Hepatocyte (in vitro differentiated cells): ENCODE measurements around the gene APEX1. TPM values are rescaled to one million over a fixed set of nuclear protein-coding genes. Genes with fewer than 3 reads are reported as not detected.
A peak's percentile ranks its signal among the peaks of the same experiment; 100 is the strongest.

Experiments
- DNase-seq: peaks from one replicate; pipeline ENCODE4 v3.0.0-alpha.2; 2016; ENCODE audit warnings: low spot score
- H2AFZ ChIP-seq: fragments of 200-600 bp; sonication (generic); 2 replicates; pipeline ENCODE4 v1.6.0; 2016; ENCODE audit warnings: antibody characterized with exemption, mild to moderate bottlenecking
- H3K27ac ChIP-seq: fragments of 200-600 bp; sonication (generic); 2 replicates; pipeline ENCODE4 v1.5.1; 2016; ENCODE audit warnings: mild to moderate bottlenecking
- H3K27me3 ChIP-seq: fragments of 200-600 bp; sonication (generic); 2 replicates; pipeline ENCODE4 v1.6.1; 2016
- H3K36me3 ChIP-seq: fragments of 200-600 bp; sonication (generic); replicated peaks from 2 replicates; pipeline ENCODE4 v1.5.1; 2016; ENCODE audit warnings: low read depth; ENCODE audit not compliant: insufficient read depth
- H3K4me1 ChIP-seq: fragments of 200-600 bp; sonication (generic); 2 replicates; pipeline ENCODE4 v1.5.1; 2016; ENCODE audit warnings: mild to moderate bottlenecking, moderate library complexity; ENCODE audit not compliant: insufficient read depth
- H3K4me2 ChIP-seq: fragments of 200-600 bp; sonication (generic); 2 replicates; pipeline ENCODE4 v1.6.0; 2016
- H3K4me3 ChIP-seq: fragments of 200-600 bp; sonication (generic); 2 replicates; pipeline ENCODE4 v1.5.1; 2016; ENCODE audit warnings: mild to moderate bottlenecking
- H3K79me2 ChIP-seq: fragments of 200-600 bp; sonication (generic); 2 replicates; pipeline ENCODE4 v1.6.0; 2017; ENCODE audit warnings: mild to moderate bottlenecking
- H3K9me2 ChIP-seq: fragments of 200-600 bp; sonication (generic); replicated peaks from 2 replicates; pipeline ENCODE4 v1.6.0; 2017; ENCODE audit warnings: mild to moderate bottlenecking; ENCODE audit not compliant: insufficient read depth
- H3K9me3 ChIP-seq: fragments of 200-600 bp; sonication (generic); 2 replicates; pipeline ENCODE4 v1.5.1; 2016; ENCODE audit warnings: low read depth, mild to moderate bottlenecking
- H4K20me1 ChIP-seq: fragments of 200-600 bp; sonication (generic); 2 replicates; pipeline ENCODE4 v1.6.0; 2016; ENCODE audit warnings: mild to moderate bottlenecking; ENCODE audit not compliant: insufficient read depth, poor library complexity, severe bottlenecking
- EZH2 ChIP-seq: fragments of 200-600 bp; sonication (generic); IDR thresholded peaks from 2 replicates; pipeline ENCODE4 v1.6.1; 2016; ENCODE audit warnings: antibody characterized with exemption, mild to moderate bottlenecking, borderline replicate concordance
- EZH2phosphoT487 ChIP-seq: fragments of 200-600 bp; sonication (generic); IDR thresholded peaks from one replicate; pipeline ENCODE4 v1.6.1; 2018; ENCODE audit warnings: antibody characterized with exemption, mild to moderate bottlenecking, low read depth, moderate library complexity; ENCODE audit not compliant: unreplicated experiment, severe bottlenecking
- WGBS: methylation state at CpG from one replicate; pipeline ENCODE4 v1.1.6; 2016; ENCODE audit warnings: low lambda C conversion rate; ENCODE audit errors: missing lambda C conversion rate; 5-methylcytosine and 5-hydroxymethylcytosine counted together
- polyA plus RNA-seq: library from polyadenylated mRNA; unstranded; fragments of >200 nt; fragmentation: Nextera tagmentation; extraction: Ambion mirVana; gene quantifications from 2 replicates; pipeline ENCODE4 v1.2.1, GENCODE V29; 2016
- total RNA-seq: library from RNA; depleted of rRNA; stranded (reverse); fragments of >200 nt; gene quantifications from 2 replicates; pipeline ENCODE4 v1.2.3, GENCODE V29; 2014
- TF ChIP-seq, protein P1 (sequence below): fragments of 200-600 bp; sonication (generic); IDR thresholded peaks from 2 replicates; pipeline ENCODE4 v1.5.1; 2016; ENCODE audit warnings: antibody characterized with exemption, mild to moderate bottlenecking; ENCODE audit not compliant: poor library complexity

The APEX1 gene
- total and polyA plus RNA-seq, 2 experiments from 2014 or later: 56.5 to 147 TPM

- Histone ChIP-seq H3K27me3 (no peaks in the 10 kb centered on the region), H2AFZ (no peak overlapping the region), H3K9me2 (no peaks in the 10 kb centered on the region), H4K20me1 (no peaks in the 10 kb centered on the region), H3K4me2 (peak overlapping the region; percentile 94), H3K4me1 (peaks cover 9% of the 10 kb centered on the region), H3K4me3 (no peak overlapping the region), H3K36me3 (no peaks in the 10 kb centered on the region), H3K79me2 (peaks cover 33% of the 10 kb centered on the region), H3K27ac (peak overlapping the region; percentile 46), H3K9me3 (no peaks in the 10 kb centered on the region)
- TF ChIP-seq, protein P1, sequence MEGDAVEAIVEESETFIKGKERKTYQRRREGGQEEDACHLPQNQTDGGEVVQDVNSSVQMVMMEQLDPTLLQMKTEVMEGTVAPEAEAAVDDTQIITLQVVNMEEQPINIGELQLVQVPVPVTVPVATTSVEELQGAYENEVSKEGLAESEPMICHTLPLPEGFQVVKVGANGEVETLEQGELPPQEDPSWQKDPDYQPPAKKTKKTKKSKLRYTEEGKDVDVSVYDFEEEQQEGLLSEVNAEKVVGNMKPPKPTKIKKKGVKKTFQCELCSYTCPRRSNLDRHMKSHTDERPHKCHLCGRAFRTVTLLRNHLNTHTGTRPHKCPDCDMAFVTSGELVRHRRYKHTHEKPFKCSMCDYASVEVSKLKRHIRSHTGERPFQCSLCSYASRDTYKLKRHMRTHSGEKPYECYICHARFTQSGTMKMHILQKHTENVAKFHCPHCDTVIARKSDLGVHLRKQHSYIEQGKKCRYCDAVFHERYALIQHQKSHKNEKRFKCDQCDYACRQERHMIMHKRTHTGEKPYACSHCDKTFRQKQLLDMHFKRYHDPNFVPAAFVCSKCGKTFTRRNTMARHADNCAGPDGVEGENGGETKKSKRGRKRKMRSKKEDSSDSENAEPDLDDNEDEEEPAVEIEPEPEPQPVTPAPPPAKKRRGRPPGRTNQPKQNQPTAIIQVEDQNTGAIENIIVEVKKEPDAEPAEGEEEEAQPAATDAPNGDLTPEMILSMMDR: no peak
- TF ChIP-seq EZH2phosphoT487: no peak
- TF ChIP-seq EZH2: no peak
- 73% methylated on average over 2 of the region's 2 CpGs for WGBS
- no peak for DNase-seq
Measured at GRCh38 chr14:20472536-20473169, 17.6 kb downstream of the APEX1 start.

DNA sequence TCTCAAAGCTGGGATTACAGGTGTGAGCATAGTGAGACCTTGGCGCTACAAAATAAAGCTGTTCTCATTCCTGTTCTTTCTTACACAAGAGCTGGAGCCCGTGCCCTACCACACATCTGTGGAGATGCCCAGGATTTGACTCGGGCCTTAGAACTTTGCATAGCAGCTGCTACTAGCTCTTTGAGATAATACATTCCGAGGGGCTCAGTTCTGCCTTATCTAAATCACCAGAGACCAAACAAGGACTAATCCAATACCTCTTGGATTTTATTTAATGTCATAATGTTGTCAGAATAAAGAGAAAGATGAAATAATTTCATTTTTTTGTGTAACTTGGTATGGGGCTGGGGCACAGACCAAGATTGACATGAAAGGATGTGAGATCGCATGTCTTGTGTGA lies 21.8 kb downstream of the APEX1 start:
- H3K27ac ChIP-seq: no peak overlapping the region
- no peaks in the 10 kb centered on the region for H3K9me3 ChIP-seq
- H3K36me3 ChIP-seq: no peaks in the 10 kb centered on the region
- no peak overlapping the region for H3K4me2 ChIP-seq
- H3K9me2 ChIP-seq: no peaks in the 10 kb centered on the region
- H3K4me3 ChIP-seq: no peak overlapping the region
- H3K79me2 ChIP-seq: peaks cover 21% of the 10 kb centered on the region
- H2AFZ ChIP-seq: no peak overlapping the region
- H4K20me1 ChIP-seq: no peaks in the 10 kb centered on the region
- TF ChIP-seq EZH2phosphoT487 (no peak), EZH2 (no peak)
- TF ChIP-seq, protein P1: no peak
- H3K4me1 ChIP-seq: no peaks in the 10 kb centered on the region
- no peaks in the 10 kb centered on the region for H3K27me3 ChIP-seq
- no peak for DNase-seq
- WGBS: 79% methylated on average over 5 of the region's 5 CpGs

DNA sequence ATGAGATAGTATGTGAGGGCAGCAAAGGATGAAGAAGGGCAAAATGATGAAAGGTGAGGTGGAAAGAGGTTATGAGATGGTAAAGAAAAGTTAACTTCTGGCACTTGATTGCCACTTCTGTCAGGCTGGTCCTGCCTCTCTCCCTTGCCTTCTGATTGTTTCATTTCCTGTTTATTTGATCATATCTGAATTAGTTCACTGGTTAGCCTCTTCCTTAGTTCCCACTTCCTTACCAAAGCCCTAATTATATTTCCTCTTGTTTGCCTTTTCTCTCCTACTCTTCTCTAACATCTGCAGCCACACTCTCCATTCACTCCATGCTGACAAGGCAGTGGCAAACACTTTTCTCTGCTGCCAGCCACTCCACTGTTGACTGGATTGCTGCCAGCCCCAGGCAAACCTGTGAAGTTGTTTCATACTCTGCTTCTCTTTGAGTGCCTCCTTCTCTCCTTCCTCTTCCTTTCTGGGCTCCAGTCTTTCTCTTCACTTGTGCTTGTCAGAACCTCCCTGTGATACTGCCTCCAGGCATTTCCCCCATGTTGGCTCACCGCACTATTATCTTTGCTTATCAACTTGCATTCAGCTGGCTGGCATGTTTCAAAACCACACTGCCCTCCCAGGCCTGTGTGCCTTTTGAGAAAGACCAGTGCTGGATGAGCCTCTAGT lies 22.3 kb downstream of the APEX1 start:
- Histone ChIP-seq H3K27me3 (no peaks in the 10 kb centered on the region), H2AFZ (no peak overlapping the region), H3K9me3 (no peaks in the 10 kb centered on the region), H3K4me1 (no peaks in the 10 kb centered on the region), H3K79me2 (peaks cover 16% of the 10 kb centered on the region), H3K4me3 (no peak overlapping the region), H3K36me3 (no peaks in the 10 kb centered on the region), H3K9me2 (no peaks in the 10 kb centered on the region), H4K20me1 (no peaks in the 10 kb centered on the region), H3K27ac (no peak overlapping the region), H3K4me2 (no peak overlapping the region)
- DNase-seq: no peak
- TF ChIP-seq EZH2phosphoT487 (no peak), EZH2 (no peak)
- TF ChIP-seq, protein P1: no peak
- WGBS: 23% methylated on average over 1 of the region's 1 CpG
